Renal cortex interstitium (tissue), 3 donors: ENCODE results near the gene TMEM87B. TPM values are rescaled to one million over a fixed set of nuclear protein-coding genes. Genes with fewer than 3 reads are reported as not detected.

ENCODE experiments used
- polyA plus RNA-seq, 3 donors: library from polyadenylated mRNA; unstranded; fragments of 120-200 nt; gene quantifications; one replicate each; pipeline ENCODE4 v1.2.1, GENCODE V29; 2013; ENCODE audit not compliant: insufficient read length in 3 of 3

The TMEM87B gene
- polyA plus RNA-seq, 3 donors = 16.2 to 24.1 (median 22.7) TPM

Other genes starting within 250 kb of the TMEM87B start
- 10 to 100 TPM; 31.1 to 38.1 (median 32.0) TPM for gene ANAPC1, start 171.1 kb upstream of the TMEM87B start, polyA plus RNA-seq
- gene MERTK, start 156.7 kb upstream of the TMEM87B start, polyA plus RNA-seq = 10 to 100 TPM; 17.0 to 20.4 (median 18.7) TPM
- gene FBLN7, start 83.1 kb downstream of the TMEM87B start, polyA plus RNA-seq = 10 to 100 TPM in 2 of 3 donors, 1 to 10 TPM in 1; 9.3 to 14.8 (median 11.9) TPM
- 10 to 100 TPM; 16.3 to 24.5 (median 20.8) TPM for gene ZC3H8, start 199.8 kb downstream of the TMEM87B start, polyA plus RNA-seq
- gene ZC3H6, start 220.3 kb downstream of the TMEM87B start, polyA plus RNA-seq = 1 to 10 TPM; 6.5 to 9.9 (median 9.6) TPM